HG03196 (cell line): ENCODE measurements around the gene TTLL5.

Experiments used
- ATAC-seq: cut with Tn5 transposase; IDR thresholded peaks from one replicate; pipeline ENCODE4 v1.9.1; 2021; ENCODE audit not compliant: unreplicated experiment

The TTLL5 gene

DNA sequence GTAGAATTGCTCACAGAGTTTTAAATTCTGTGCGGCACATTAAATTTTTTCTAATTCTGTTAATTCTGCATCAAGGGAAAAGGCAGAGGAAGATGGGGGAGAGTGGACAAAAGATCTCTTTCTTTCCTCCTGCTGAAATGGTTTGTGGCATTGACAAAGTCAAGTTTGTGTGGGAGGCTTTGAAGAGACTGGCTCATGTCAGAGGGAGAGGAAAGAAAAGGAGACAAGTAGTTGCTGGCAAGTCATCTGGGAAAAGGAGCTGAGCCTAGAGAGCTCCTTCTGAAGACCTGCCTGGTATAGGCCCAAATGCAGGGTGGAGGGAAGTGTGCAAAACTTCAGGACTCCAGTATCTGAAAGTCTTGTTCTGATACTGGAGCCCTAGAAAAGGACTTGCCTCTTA lies 36.3 kb downstream of the TTLL5 start:
- no peak for ATAC-seq

DNA sequence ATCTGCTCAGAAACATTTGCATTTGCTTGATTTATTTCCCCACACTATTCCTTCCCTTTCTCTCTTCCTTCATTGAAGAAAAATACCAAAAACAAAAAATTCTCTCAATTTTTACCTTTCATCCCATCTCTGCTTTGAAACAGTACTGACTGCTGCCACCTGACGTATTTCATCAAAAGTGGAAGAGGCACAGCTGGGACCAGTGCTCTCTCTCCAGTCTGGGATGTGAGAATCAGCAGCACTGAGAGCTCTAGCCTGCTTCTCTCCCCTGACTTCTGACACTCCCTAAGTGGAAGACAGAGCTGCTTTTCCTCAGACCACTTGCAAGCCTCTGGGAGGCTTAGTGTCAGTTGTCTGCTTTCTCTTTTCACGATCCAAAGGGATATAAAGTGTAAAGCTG lies 36.9 kb downstream of the TTLL5 start:
- ATAC-seq = no peak

DNA sequence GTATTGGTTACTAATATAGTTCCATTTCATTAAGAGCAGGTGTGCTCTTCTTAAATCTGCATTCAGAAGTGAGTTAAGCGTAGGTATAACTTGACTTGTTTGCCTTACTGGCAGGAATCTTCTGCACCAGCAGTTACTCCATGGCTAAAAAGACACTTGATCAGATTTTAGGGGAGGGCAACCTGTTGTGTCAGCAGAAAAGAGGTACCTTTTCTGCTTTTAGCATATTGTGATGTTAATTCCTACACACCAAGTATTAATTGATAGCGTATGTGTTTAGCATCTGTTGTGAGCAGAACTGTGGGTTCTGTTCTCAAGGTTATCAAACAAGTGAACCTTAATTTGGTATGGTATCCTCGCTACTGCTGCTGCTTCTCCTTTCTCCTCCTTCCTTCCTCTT lies 38.3 kb downstream of the TTLL5 start:
- ATAC-seq = no peak

GRCh38 chr14:75700295-75700694 lies 39.2 kb downstream of the TTLL5 start:
- ATAC-seq = no peak

- ATAC-seq = no peak
These were observed 41.1 kb downstream of the TTLL5 start for GRCh38 chr14:75702122-75702521.

- ATAC-seq = no peak
These were observed 41.7 kb downstream of the TTLL5 start for GRCh38 chr14:75702616-75703261.

GRCh38 chr14:75703467-75703866 lies 42.4 kb downstream of the TTLL5 start:
- no peak for ATAC-seq

DNA sequence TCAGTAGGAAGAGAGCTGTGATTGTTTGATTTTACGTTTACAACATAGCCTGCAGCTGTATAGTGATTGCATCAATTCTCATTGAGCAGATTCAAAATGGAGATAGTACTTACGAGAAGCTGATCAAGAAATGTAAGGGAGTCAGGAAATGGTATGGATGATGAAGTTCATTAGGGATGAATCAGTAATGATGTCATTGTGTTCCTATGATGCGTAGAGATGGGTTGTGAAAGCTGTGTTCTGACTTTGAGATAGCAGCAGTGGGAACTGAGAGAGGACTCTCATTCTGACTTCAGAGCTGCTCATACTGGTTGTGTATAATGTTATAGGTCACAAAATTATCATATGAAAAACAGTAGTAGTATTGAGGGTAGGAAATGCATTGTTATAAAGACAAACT lies 44.0 kb downstream of the TTLL5 start:
- no peak for ATAC-seq

GRCh38 chr14:75709207-75709812 lies 48.3 kb downstream of the TTLL5 start:
- no peak for ATAC-seq

- ATAC-seq = no peak
These were observed 50.2 kb downstream of the TTLL5 start for GRCh38 chr14:75711105-75711795.

GRCh38 chr14:75711796-75712211 lies 50.8 kb downstream of the TTLL5 start:
- ATAC-seq = peak; percentile 54

DNA sequence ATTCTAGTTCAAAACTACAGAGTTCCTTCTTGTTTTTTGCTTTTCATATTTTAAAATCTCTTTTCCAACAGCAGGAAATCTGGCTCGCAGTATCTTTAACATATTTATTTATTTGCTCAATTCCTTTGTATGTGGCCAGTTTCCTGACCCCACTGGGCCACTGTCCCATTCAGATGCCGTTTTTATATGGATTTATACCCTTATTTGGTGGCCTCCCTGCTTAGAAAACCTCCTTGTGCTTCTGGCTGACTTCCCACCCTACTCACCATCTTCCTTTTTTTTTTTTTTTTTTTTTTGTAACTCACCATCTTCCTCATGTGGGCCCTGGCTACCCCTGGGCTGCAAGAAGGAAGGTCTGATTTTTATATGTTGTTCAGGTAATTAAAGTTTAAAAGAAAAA lies 53.9 kb downstream of the TTLL5 start:
- no peak for ATAC-seq

GRCh38 chr14:75715926-75716780 lies 55.1 kb downstream of the TTLL5 start:
- no peak for ATAC-seq

DNA sequence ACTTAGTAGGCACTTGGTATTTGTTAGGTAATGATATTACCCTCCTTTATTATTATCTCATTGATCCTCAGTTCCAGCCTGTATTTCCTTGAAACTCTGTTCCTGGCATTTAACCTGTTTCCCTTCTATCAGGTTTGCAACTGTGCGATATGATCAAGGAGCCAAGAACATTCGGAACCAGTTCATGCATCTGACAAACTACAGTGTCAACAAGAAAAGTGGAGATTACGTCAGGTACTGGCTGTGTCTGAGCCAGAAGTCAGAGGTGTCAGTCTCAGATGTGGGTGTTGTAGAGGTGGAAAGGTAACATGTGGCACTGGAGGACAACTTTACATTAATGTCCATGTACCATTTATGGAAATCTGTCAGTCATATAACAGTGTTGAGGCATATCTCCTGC lies 56.7 kb downstream of the TTLL5 start:
- no peak for ATAC-seq

DNA sequence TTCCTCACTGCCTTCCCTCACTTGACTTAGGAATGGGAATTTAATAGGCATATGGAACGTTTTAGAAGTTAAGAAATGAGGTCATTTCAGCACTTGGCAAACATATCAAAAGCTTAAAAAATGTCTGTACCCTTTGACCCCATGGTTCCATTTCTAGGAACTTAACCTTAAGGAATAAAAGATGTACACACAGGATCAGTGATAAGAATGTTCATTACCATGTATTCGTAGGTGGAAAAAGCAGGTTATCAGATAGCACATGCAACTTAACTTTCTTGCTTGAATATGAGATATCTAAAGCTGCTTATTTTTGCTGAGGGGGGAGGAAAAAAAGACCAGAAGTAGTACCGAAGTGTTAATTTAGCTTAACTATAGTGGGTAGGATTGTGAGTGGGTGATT lies 57.2 kb downstream of the TTLL5 start:
- ATAC-seq = no peak

GRCh38 chr14:75720116-75720515 lies 59.1 kb downstream of the TTLL5 start:
- ATAC-seq = no peak

DNA sequence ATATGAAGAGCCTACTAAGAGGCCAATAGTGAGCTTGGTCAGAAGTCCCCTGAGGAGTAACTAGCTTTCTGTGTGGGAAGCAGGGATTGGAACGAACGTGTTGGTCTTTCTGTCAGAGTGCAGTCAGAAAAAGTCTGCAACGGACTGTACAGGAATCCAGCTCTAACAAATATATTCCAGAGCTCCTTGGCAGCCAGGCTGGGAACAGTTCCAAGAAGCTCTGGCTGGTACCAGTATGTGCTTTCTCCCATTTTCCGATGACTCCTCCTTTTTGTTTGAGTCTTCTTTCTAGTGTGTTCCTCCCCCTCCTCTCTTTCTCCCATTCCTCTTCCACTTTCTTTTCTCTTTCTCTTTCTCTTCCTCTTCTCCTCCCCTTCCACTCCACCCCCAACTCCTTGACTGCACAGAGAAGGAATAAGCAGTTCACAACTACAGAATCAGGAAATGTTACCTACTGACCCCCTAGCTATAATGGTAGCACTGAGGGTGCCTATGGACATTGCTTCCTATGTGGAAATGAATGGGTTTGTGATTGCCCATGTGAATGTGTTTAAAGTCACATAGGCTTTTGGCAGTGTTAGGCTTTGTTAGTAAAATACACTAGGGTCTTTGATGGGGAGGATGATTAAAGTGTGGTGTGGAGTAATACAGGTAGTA lies 59.9 kb downstream of the TTLL5 start:
- no peak for ATAC-seq

GRCh38 chr14:75723716-75724115 lies 62.7 kb downstream of the TTLL5 start:
- ATAC-seq = no peak

GRCh38 chr14:75724414-75725204 lies 63.6 kb downstream of the TTLL5 start:
- no peak for ATAC-seq

DNA sequence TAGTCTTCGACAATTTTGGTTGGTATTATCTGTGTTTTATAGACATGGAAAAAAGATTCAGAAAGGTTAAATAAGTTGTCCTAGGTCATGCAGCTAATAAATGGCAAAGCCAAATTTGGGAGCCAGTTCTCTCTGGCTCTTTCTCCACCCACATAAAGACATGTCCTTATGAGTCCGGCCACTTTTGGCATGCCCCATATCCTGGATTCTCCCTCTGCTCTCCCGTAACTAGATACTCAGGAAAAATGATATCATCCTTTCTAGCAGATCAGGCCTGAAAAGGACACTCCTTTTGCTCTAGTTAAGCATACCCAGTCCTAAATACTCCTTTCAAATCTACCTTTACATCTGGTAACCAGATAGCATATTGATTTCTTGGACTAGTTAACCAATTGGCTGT lies 64.4 kb downstream of the TTLL5 start:
- ATAC-seq = no peak
